HepG2 (cell line): ENCODE results near the gene STIP1. TPM values are rescaled to one million over a fixed set of nuclear protein-coding genes. Genes with fewer than 3 reads are reported as not detected.

Experiments
- BCL6 ChIP-seq: IDR thresholded peaks from 2 replicates; pipeline ENCODE4 v1.6.1; 2016; ENCODE audit warnings: missing genetic modification reagents, missing compliant biosample characterization
- CENPX ChIP-seq: sonication (generic); formaldehyde crosslinking; IDR thresholded peaks from 2 replicates; pipeline ENCODE4 v1.9.0; 2021; ENCODE audit warnings: mild to moderate bottlenecking, missing genetic modification reagents, moderate library complexity
- FOXA1 ChIP-seq, 2 experiments: fragments of 450-650 bp in 1 of 2; sonication (generic) in 1 of 2; formaldehyde crosslinking in 1 of 2; IDR thresholded peaks; 2 replicates each; pipeline versions ENCODE4 v1.4.0 to v1.6.1; 2016 to 2020; ENCODE audit warnings: missing genetic modification reagents in 1 of 2
- NFRKB ChIP-seq: fragments of 450-650 bp; IDR thresholded peaks from 2 replicates; pipeline ENCODE4 v1.6.1; 2017
- SAP130 ChIP-seq: IDR thresholded peaks from 2 replicates; pipeline ENCODE4 v1.6.1; 2016; ENCODE audit warnings: low read depth
- THAP8 ChIP-seq: sonication (generic); formaldehyde crosslinking; IDR thresholded peaks from 2 replicates; pipeline ENCODE4 v1.5.1; 2020; ENCODE audit warnings: missing genetic modification reagents, mild to moderate bottlenecking, borderline replicate concordance
- ZBTB40 ChIP-seq, 2 experiments: fragments of 450-650 bp in 1 of 2; sonication (generic) in 1 of 2; formaldehyde crosslinking in 1 of 2; IDR thresholded peaks; 2 replicates each; pipeline versions ENCODE4 v1.6.1 to v1.8.0; 2016 to 2022; ENCODE audit warnings: antibody characterized with exemption in 1 of 2, mild to moderate bottlenecking in 1 of 2, missing genetic modification reagents in 1 of 2
- ZNF501 ChIP-seq: sonication (generic); formaldehyde crosslinking; IDR thresholded peaks from 2 replicates; pipeline ENCODE4 v1.5.1; 2020; ENCODE audit warnings: mild to moderate bottlenecking, moderate library complexity, missing genetic modification reagents
- ZNF510 ChIP-seq: sonication (generic); formaldehyde crosslinking; IDR thresholded peaks from 2 replicates; pipeline ENCODE4 v1.4.0; 2020; ENCODE audit warnings: low read depth, mild to moderate bottlenecking, missing genetic modification reagents
- ZSCAN9 ChIP-seq: IDR thresholded peaks from 2 replicates; pipeline ENCODE4 v1.6.1; 2016; ENCODE audit warnings: borderline replicate concordance
- polyA plus RNA-seq, 8 experiments: library from polyadenylated mRNA; depleted of rRNA in 3 of 8; stranded (reverse) in 7 of 8; unstranded in 1 of 8; fragments of >200 nt; fragmentation: Illumina TruSeq in 4 of 8; extraction: Trizol in 4 of 8; gene quantifications; 2 replicates each; pipeline versions ENCODE4 v1.2.1 to v1.2.3, GENCODE V29; 2011 to 2016; ENCODE audit warnings: low read depth in 4 of 8, missing spikeins in 1 of 8, mixed read lengths in 1 of 8; ENCODE audit not compliant: insufficient read depth in 1 of 8
- total RNA-seq, 5 experiments: library from RNA; depleted of rRNA; stranded (reverse); fragments of >200 nt; fragmentation: Illumina TruSeq; extraction: Trizol; gene quantifications; 2 replicates each; pipeline ENCODE4 v1.2.3, GENCODE V29; 2016; ENCODE audit warnings: low read depth in 1 of 5
- TF ChIP-seq, protein P1 (sequence below): sonication (generic); formaldehyde crosslinking; IDR thresholded peaks from 2 replicates; pipeline ENCODE4 v1.4.0; 2020; ENCODE audit warnings: mild to moderate bottlenecking, missing genetic modification reagents, borderline replicate concordance
- TF ChIP-seq, protein P2 (sequence below): sonication (generic); formaldehyde crosslinking; IDR thresholded peaks from 2 replicates; pipeline ENCODE4 v1.5.1; 2020; ENCODE audit warnings: missing genetic modification reagents, mild to moderate bottlenecking, borderline replicate concordance

STIP1 gene
- total and polyA plus RNA-seq, 2 of the 13 experiments (the other 11 are each of a cell fraction or from before 2014, with no cell fraction given) = 81.1 to 217 TPM

DNA sequence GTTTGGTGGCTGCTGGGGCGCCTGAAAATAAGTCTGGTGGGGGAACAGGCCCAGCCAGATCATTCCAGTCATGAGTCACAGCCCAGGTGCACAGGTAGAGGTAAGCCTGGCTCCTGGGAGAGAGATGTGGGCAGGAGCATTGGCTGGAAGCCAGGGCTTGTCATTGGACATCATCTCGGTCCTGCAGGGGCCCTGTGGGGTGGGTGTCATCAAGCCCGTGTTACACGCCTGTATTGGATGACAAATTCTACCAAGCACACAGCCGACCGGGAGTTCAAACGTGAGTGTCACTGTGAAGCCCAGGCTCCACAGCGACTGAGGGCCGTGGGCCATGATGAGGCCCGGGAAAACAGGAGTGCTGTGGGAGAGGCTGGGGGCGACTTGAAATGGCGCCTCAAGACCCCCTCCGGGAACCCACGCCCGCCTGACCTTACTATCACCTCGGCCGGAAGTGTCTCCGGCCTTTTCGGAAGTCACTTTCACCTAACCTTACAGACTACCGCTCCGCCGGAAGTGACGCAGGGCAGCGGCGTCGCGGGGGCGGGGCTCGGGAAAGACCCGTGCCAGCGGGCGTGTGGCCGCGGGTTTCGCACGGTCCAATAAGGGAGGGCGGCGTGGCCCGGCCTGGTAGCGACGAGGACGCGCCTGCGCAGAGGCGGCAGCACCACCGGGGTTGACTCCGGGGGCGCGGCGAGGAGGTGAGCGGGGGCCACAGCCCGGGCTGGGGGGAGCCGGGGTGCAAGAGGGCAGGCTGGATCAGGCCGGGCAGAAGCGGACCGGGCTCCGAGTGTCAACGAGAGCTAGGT, 54.7 kb downstream of the STIP1 start, which contains the start of gene FKBP2 (continued):
- TF ChIP-seq, protein P1, sequence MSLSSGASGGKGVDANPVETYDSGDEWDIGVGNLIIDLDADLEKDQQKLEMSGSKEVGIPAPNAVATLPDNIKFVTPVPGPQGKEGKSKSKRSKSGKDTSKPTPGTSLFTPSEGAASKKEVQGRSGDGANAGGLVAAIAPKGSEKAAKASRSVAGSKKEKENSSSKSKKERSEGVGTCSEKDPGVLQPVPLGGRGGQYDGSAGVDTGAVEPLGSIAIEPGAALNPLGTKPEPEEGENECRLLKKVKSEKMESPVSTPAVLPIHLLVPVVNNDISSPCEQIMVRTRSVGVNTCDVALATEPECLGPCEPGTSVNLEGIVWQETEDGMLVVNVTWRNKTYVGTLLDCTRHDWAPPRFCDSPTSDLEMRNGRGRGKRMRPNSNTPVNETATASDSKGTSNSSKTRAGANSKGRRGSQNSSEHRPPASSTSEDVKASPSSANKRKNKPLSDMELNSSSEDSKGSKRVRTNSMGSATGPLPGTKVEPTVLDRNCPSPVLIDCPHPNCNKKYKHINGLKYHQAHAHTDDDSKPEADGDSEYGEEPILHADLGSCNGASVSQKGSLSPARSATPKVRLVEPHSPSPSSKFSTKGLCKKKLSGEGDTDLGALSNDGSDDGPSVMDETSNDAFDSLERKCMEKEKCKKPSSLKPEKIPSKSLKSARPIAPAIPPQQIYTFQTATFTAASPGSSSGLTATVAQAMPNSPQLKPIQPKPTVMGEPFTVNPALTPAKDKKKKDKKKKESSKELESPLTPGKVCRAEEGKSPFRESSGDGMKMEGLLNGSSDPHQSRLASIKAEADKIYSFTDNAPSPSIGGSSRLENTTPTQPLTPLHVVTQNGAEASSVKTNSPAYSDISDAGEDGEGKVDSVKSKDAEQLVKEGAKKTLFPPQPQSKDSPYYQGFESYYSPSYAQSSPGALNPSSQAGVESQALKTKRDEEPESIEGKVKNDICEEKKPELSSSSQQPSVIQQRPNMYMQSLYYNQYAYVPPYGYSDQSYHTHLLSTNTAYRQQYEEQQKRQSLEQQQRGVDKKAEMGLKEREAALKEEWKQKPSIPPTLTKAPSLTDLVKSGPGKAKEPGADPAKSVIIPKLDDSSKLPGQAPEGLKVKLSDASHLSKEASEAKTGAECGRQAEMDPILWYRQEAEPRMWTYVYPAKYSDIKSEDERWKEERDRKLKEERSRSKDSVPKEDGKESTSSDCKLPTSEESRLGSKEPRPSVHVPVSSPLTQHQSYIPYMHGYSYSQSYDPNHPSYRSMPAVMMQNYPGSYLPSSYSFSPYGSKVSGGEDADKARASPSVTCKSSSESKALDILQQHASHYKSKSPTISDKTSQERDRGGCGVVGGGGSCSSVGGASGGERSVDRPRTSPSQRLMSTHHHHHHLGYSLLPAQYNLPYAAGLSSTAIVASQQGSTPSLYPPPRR (CRISPR knock-in tag) = peak; percentile 33; the same call in 1 of the 2 replicates
- TF ChIP-seq, protein P2, sequence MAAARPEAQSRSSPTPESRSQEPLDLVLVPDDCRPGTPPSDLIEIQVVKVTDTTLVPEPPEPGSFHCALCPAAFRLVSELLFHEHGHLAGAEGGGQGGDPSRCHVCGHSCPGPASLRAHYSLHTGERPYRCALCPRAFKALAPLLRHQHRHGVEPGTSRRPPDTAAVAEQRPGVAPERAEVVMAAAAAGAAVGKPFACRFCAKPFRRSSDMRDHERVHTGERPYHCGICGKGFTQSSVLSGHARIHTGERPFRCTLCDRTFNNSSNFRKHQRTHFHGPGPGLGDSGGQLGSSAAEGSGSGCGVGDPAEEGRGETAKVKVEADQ = no peak
- TF ChIP-seq CENPX = no peak
- no peak for TF ChIP-seq NFRKB
- no peak; the same call in 1 of the 2 replicates for TF ChIP-seq ZNF510 (CRISPR knock-in tag)
- peak; percentile 76 for TF ChIP-seq ZNF501 (CRISPR knock-in tag)
- no peak for TF ChIP-seq BCL6 (CRISPR knock-in tag)
- TF ChIP-seq FOXA1 (IDR thresholded peaks at IDR 0.05) = no peak
- TF ChIP-seq FOXA1 (CRISPR knock-in tag; IDR thresholded peaks at IDR 0.05) = no peak
- TF ChIP-seq SAP130 (CRISPR knock-in tag) = peak; percentile 84
- TF ChIP-seq ZSCAN9 (CRISPR knock-in tag) = 0 out of 2 replicates have a peak, but pooled peaks have one; percentile 20
- TF ChIP-seq ZBTB40 (IDR thresholded peaks at IDR 0.05) = peak; percentile 61
- no peak for TF ChIP-seq ZBTB40 (CRISPR knock-in tag; IDR thresholded peaks at IDR 0.05)
- TF ChIP-seq THAP8 (CRISPR knock-in tag) = peak; percentile 71; the same call in 1 of the 2 replicates
